ENCODE results near the gene MIAT. TPM values are rescaled to one million over a fixed set of nuclear protein-coding genes. Genes with fewer than 3 reads are reported as not detected.

The MIAT gene
- total and polyA plus RNA-seq, 2 of the 4 experiments (the other 2 are of a cell fraction), result 0.54 to 0.65 TPM

DNA sequence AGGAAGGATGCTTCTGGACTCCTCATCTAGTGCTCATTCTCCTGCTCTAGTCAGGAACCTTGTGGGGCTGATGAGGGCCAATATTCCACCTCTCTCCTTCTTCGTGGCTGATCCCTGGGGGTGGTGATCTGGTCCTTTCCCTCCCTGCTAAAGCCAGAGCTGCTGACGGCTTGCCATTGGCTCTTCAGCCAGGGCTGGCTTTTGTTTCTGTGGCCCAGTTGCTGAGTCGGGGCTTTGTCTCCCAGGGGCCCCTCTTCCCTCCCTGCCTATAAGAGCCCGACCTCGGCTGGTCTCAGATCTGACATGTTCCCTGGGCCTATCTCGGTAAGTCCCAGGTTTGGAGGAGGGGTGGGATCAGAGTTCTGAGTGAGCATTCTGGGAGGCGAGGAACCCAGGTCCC lies 35.7 kb upstream of the MIAT start, which contains the start of gene CRYBA4:
Gene CRYBA4 (plus strand): TSS at position 301 of the 400 bp plus-strand sequence. CDS start 634 bp downstream, outside the sequence.
- no peak within 1 kb of the TSS for H3K14ac ChIP-seq (replicated peaks; ENCODE audit: low read depth, low read length)
- in situ Hi-C loops (cut with MboI; ENCODE audit: low sequenced_read_pairs), result no loop called here

More for the DNA sequence above, 35.7 kb upstream of the MIAT start, which contains the start of gene CRYBA4:
- Histone ChIP-seq H3K36me3 (ENCODE audit: control insufficient read depth, insufficient read depth, low read length) (no peaks in the 10 kb centered on the region), H4K8ac (ENCODE audit: low read depth in 2 of 2, low read length in 2 of 2) (no peak within 1 kb of the TSS), H3K56ac (ENCODE audit: extremely low read depth, insufficient read depth, low read length) (no peak within 1 kb of the TSS), H2BK20ac (ENCODE audit: low read depth, low read length) (no peak within 1 kb of the TSS), H3K4me3 (ENCODE audit: insufficient read depth, low read depth, low read length) (no peak within 1 kb of the TSS), H4K20me1 (ENCODE audit: insufficient read depth, low read length) (no peaks in the 10 kb centered on the region), H4K5ac (ENCODE audit: low read depth, low read length) (no peak within 1 kb of the TSS), H3K4ac (ENCODE audit: low read depth, low read length) (no peak within 1 kb of the TSS), H4K91ac (ENCODE audit: insufficient read depth, low read depth, low read length) (no peak within 1 kb of the TSS), H3K27ac (ENCODE audit: insufficient read depth, low read length) (no peak within 1 kb of the TSS), H3K23ac (ENCODE audit: low read depth, low read length) (no peak within 1 kb of the TSS), H2BK120ac (ENCODE audit: low read depth, low read length) (no peak within 1 kb of the TSS), H3K18ac (ENCODE audit: low read depth, low read length) (no peak within 1 kb of the TSS), H3K79me1 (ENCODE audit: low read depth in 1 of 2, low read length in 2 of 2) (no peaks in the 10 kb centered on the region), H3K4me2 (ENCODE audit: low read depth, low read length) (no peak within 1 kb of the TSS), H3K9ac (ENCODE audit: low read depth, low read length) (no peak within 1 kb of the TSS), H3K27me3 (ENCODE audit: control insufficient read depth, insufficient read depth, low read length) (peaks cover 22% of the 10 kb centered on the region), H2AK5ac (ENCODE audit: low read depth, low read length) (no peak within 1 kb of the TSS), H3K9me3 (ENCODE audit: control insufficient read depth, insufficient read depth, low read length) (no peaks in the 10 kb centered on the region), H2AFZ (replicated peaks; ENCODE audit: low read length, poor library complexity) (no peak within 1 kb of the TSS), H2AK9ac (replicated peaks; ENCODE audit: low read depth, low read length, poor library complexity) (no peak within 1 kb of the TSS), H2BK5ac (ENCODE audit: low read depth, low read length, poor library complexity, severe bottlenecking) (no peak within 1 kb of the TSS), H2BK15ac (ENCODE audit: low read depth, low read length) (no peak within 1 kb of the TSS), H3K4me1 (ENCODE audit: control insufficient read depth, insufficient read depth, low read length) (no peaks in the 10 kb centered on the region), H3K9me1 (ENCODE audit: insufficient read depth, low read length) (no peaks in the 10 kb centered on the region)
- dilution Hi-C loops (cut with HindIII; ENCODE audit: low sequenced_read_pairs, unreplicated experiment), result no loop called here
- intact Hi-C loops (cut with micrococcal nuclease), result no loop called here
- WGBS, 2 experiments (ENCODE audit: extremely low coverage in 2 of 2, insufficient read length in 1 of 2), result no CpG with 5 or more reads among the region's 7 CpGs
- ATAC-seq (ENCODE audit: low read depth), result no peak
- BruUV-seq (replicated peaks), result no TSS peak
- TF ChIP-seq, protein P1, sequence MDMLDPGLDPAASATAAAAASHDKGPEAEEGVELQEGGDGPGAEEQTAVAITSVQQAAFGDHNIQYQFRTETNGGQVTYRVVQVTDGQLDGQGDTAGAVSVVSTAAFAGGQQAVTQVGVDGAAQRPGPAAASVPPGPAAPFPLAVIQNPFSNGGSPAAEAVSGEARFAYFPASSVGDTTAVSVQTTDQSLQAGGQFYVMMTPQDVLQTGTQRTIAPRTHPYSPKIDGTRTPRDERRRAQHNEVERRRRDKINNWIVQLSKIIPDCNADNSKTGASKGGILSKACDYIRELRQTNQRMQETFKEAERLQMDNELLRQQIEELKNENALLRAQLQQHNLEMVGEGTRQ (IDR thresholded peaks at IDR 0.05; ENCODE audit: low read depth, low read length), result no peak
- no peak for TF ChIP-seq RCOR1 (IDR thresholded peaks at IDR 0.05; ENCODE audit: insufficient replicate concordance, low read length)
- TF ChIP-seq MAFK (IDR thresholded peaks at IDR 0.05; ENCODE audit: low read depth, low read length), result no peak
- TF ChIP-seq FOS (IDR thresholded peaks at IDR 0.05; ENCODE audit: low read depth, low read length), result no peak
- TF ChIP-seq RAD21 (IDR thresholded peaks at IDR 0.05; ENCODE audit: low read length), result no peak
- DNase-seq, result no peak
- ChIA-PET CTCF (no interaction called here), POLR2A (ENCODE audit: unreplicated experiment) (no interaction called here)

Measured in IMR-90 (cell line).